OCI-LY7 (cell line): ENCODE measurements around the gene ZBP1.

Experiments used
- CTCF ChIP-seq: fragments of 200-600 bp; sonication (generic); conservative IDR thresholded peaks from 2 replicates; pipeline ENCODE4 v1.5.1; 2014; ENCODE audit warnings: mild to moderate bottlenecking, antibody characterized with exemption, low read length, moderate library complexity, mixed read lengths
- EZH2phosphoT487 ChIP-seq: fragments of 200-600 bp; sonication (generic); IDR thresholded peaks from 2 replicates; pipeline ENCODE4 v1.6.1; 2018; ENCODE audit warnings: low read depth, borderline replicate concordance, mild to moderate bottlenecking, mixed run types, antibody characterized with exemption, low read length, moderate library complexity, mixed read lengths

- TF ChIP-seq CTCF (peak; percentile 91), EZH2phosphoT487 (no peak)
These were observed 23.0 kb downstream of the ZBP1 start for GRCh38 chr20:57596998-57597939.
